Heart left ventricle (tissue), 13 donors: ENCODE data around the gene DNAJA4.

ENCODE experiments used
- CTCF ChIP-seq, 12 donors: fragments of 200-600 bp; sonication (generic) in 4 of 12; IDR thresholded peaks; one replicate each; pipeline versions ENCODE4 v1.5.0 to v1.8.0; 2018 to 2022; ENCODE audit warnings: antibody characterized with exemption in 12 of 12, mild to moderate bottlenecking in 5 of 12
- POLR2A ChIP-seq, 2 donors: fragments of 450-650 bp; IDR thresholded peaks; one replicate each; pipeline ENCODE4 v1.6.1; 2017; ENCODE audit warnings: antibody characterized with exemption in 2 of 2, mild to moderate bottlenecking in 2 of 2, moderate library complexity in 2 of 2
- donor health status: ischemic (EF 13 %, LVEDD 7.1; RV severe dilation, severe dysfunction).
- donor health status: DM: no; HTN: yes; CAD: no.
- donor health status: DM: no; HTN: no; CAD: no.
- donor health status: ischemic (EF 25% LVEDD 6.9; RV normal size, moderate dysfunction).
- donor health status: ischemic (EF 25% LVEDD 5.7; RV mildly dilated, moderate dysfunction).
- donor health status: ischemic (EF 35%, LVEDD 5.7; RV mildly dilated, moderate dysfunction).
- donor health status: nonischemic (EF 11% LVEDD 7.7; RV severe dilation, severe dysfunction).
- donor health status: DM: yes; HTN: yes; CAD: no.
- donor health status: PGD.
- donor health status: ischemic (EF 29% LVEDD 5.4; RV normal size, mild dysfunction).
- donor health status: nonischemic (EF 23%, LVEDD 6.1; RV moderate dilation, normal function).

DNA sequence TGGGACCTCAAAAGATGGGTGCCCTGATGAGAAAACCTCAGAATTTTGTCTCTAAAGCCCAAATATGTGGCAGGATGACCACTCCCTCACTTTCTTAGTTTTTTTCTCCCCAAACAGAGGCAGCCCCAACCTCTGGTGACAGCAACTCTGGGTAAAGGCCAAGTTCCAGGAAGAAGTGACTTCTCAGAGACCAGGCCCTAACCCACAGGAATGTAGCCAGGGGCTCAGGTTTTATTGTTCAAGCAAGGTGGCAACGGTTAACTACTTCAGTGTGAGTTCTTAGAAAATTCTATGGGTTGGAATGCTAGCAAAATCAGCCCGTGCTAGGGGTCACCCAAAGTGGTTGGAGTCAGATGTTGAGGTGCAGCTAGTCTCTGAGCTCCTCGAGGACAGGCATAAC lies 5.1 kb upstream of the DNAJA4 start:
- TF ChIP-seq POLR2A (IDR thresholded peaks at IDR 0.05): no peak
- TF ChIP-seq CTCF (IDR thresholded peaks at IDR 0.05): no peak
